Panc1 (cell line): Measurements from ENCODE around the gene NGEF. TPM values are rescaled to one million over a fixed set of nuclear protein-coding genes. Genes with fewer than 3 reads are reported as not detected.
A peak's percentile ranks its signal among the peaks of the same experiment; 100 is the strongest.
"Not testable (repeated sequence)": the region's sequence is repeated elsewhere in the genome, so short reads cannot be mapped to it uniquely, and the experiment has no call there.

ENCODE experiments used
- ATAC-seq: fragments of 200-7000 bp; cut with Tn5 transposase; 2 replicates; pipeline ENCODE4 v1.9.1; 2020; ENCODE audit warnings: mild to moderate bottlenecking, moderate library complexity
- BruUV-seq: library from RNA; stranded (reverse); fragments of 400-500 nt; replicated peaks from 2 replicates; lab custom pipeline; 2021; lab: Mats Ljungman, UMichigan
- CTCF ChIA-PET: fragments of 300-600 bp; sonication (Branson Sonifier 250); formaldehyde crosslinking; loops from one replicate; lab custom pipeline; 2022; ENCODE audit warnings: antibody characterized with exemption; lab: Charles Lee
- POLR2A ChIA-PET: fragments of 300-600 bp; sonication (Branson Sonifier 250); formaldehyde crosslinking; loops from one replicate; lab custom pipeline; 2022; ENCODE audit warnings: antibody characterized with exemption; lab: Charles Lee
- DNase-seq: peaks from one replicate; pipeline ENCODE4 v3.0.0-alpha.2; 2010; ENCODE audit warnings: low read depth, low spot score
- H3K27ac ChIP-seq: 2 replicates; pipeline ENCODE4 v1.5.1; 2011; ENCODE audit warnings: mild to moderate bottlenecking, low read length, inconsistent platforms
- H3K27me3 ChIP-seq: fragments of 200-500 bp; sonication (Bioruptor generic); 2 replicates; pipeline ENCODE4 v1.6.0; 2014; ENCODE audit warnings: low read length, inconsistent platforms; ENCODE audit not compliant: control insufficient read depth, insufficient read depth
- H3K36me3 ChIP-seq: fragments of 200-500 bp; sonication (Bioruptor generic); 2 replicates; pipeline ENCODE4 v1.5.1; 2014; ENCODE audit warnings: inconsistent platforms, mild to moderate bottlenecking, low read length, moderate library complexity; ENCODE audit not compliant: control insufficient read depth, insufficient read depth
- H3K4me1 ChIP-seq: 2 replicates; pipeline ENCODE4 v1.5.1; 2011; ENCODE audit warnings: inconsistent platforms, mild to moderate bottlenecking, low read length, moderate library complexity; ENCODE audit not compliant: control insufficient read depth, insufficient read depth
- H3K4me3 ChIP-seq, 2 experiments: 2 replicates each; pipeline ENCODE4 v1.5.1; 2011 to 2012; ENCODE audit warnings: low read depth in 2 of 2, low read length in 2 of 2, mild to moderate bottlenecking in 2 of 2, inconsistent platforms in 1 of 2, moderate library complexity in 1 of 2
- H3K9me3 ChIP-seq: fragments of 200-500 bp; sonication (Bioruptor generic); 2 replicates; pipeline ENCODE4 v1.5.1; 2014; ENCODE audit warnings: low read depth, mild to moderate bottlenecking, inconsistent platforms, low read length, moderate library complexity; ENCODE audit not compliant: control insufficient read depth, insufficient read depth
- CTCF ChIP-seq: fragments of 450-650 bp; IDR thresholded peaks from 2 replicates; pipeline ENCODE4 v1.5.1; 2017; ENCODE audit warnings: mild to moderate bottlenecking
- POLR2AphosphoS5 ChIP-seq: IDR thresholded peaks from 2 replicates; pipeline ENCODE4 v1.6.1; 2012; ENCODE audit warnings: mild to moderate bottlenecking, low read depth, low read length, moderate library complexity
- REST ChIP-seq, 2 experiments: IDR thresholded peaks; 2 replicates each; pipeline ENCODE4 v1.6.1; 2011 to 2012; ENCODE audit warnings: low read depth in 2 of 2, control low read depth in 1 of 2, low read length in 1 of 2, mild to moderate bottlenecking in 1 of 2, moderate library complexity in 1 of 2; ENCODE audit not compliant: insufficient read depth in 1 of 2
- SIN3A ChIP-seq: IDR thresholded peaks from 2 replicates; pipeline ENCODE4 v1.6.1; 2012; ENCODE audit warnings: low read depth, mild to moderate bottlenecking, low read length, moderate library complexity, borderline replicate concordance; ENCODE audit not compliant: insufficient read depth
- TCF7L2 ChIP-seq: IDR thresholded peaks from 2 replicates; pipeline ENCODE4 v1.6.1; 2011; ENCODE audit warnings: mild to moderate bottlenecking, low read depth, low read length, inconsistent platforms
- in situ Hi-C: cut with HindIII; loops from 2 replicates; pipeline ENCODE4 v1.10.0; 2016; ENCODE audit warnings: low sequenced_read_pairs, low pct_unique_long_range_greater_than_20kb
- intact Hi-C: fragments of 100-400 bp; cut with micrococcal nuclease; formaldehyde crosslinking; loops from one replicate; pipeline ENCODE4 v1.10.0; 2022; ENCODE audit not compliant: unreplicated experiment
- total RNA-seq: library from RNA; stranded (reverse); gene quantifications from one replicate; pipeline ENCODE4 v1.2.1, GENCODE V29; 2021; ENCODE audit not compliant: unreplicated experiment

NGEF gene
- total RNA-seq, 1 experiment from 2014 or later, result 17.8 TPM

GRCh38 chr2:232908695-232909094, 104.4 kb downstream of the NGEF start:
- peak overlapping the region; percentile 34; the same call in 1 of the 2 replicates for H3K27ac ChIP-seq
- ATAC-seq (no peak), DNase-seq (no peak)
- no peak for TF ChIP-seq REST (IDR thresholded peaks at IDR 0.05; ENCODE audit: insufficient read depth in 1 of 2, low read depth in 2 of 2, low read length in 1 of 2)
- no peak for TF ChIP-seq SIN3A
- no peak for TF ChIP-seq CTCF
- no peak for TF ChIP-seq POLR2AphosphoS5
- no peak for TF ChIP-seq TCF7L2
- intact Hi-C loops (no loop called here), in situ Hi-C loops (no loop called here)
- H3K36me3 ChIP-seq, result no peaks in the 10 kb centered on the region
- H3K9me3 ChIP-seq, result peaks cover 24% of the 10 kb centered on the region
- H3K4me1 ChIP-seq, result peaks cover 8% of the 10 kb centered on the region
- no peaks in the 10 kb centered on the region for H3K27me3 ChIP-seq
- CTCF ChIA-PET, result no interaction called here
- no peak overlapping the region for H3K4me3 ChIP-seq
- no TSS peak for BruUV-seq
- POLR2A ChIA-PET, result no interaction called here

- H3K27me3 ChIP-seq, intact Hi-C loops, H3K36me3 ChIP-seq, CTCF ChIA-PET, in situ Hi-C loops, H3K4me3 ChIP-seq, POLR2A ChIA-PET, BruUV-seq, ATAC-seq, DNase-seq: not testable (repeated sequence)
- H3K9me3 ChIP-seq, result peaks cover 21% of the 10 kb centered on the region
- H3K27ac ChIP-seq, result peak overlapping the region; percentile 73
- H3K4me1 ChIP-seq, result peaks cover 18% of the 10 kb centered on the region
Observed at GRCh38 chr2:232907718-232908085, 105.4 kb downstream of the NGEF start.

GRCh38 chr2:232906867-232907717, 106.0 kb downstream of the NGEF start:
- DNase-seq, ATAC-seq, H3K36me3 ChIP-seq, in situ Hi-C loops, BruUV-seq, intact Hi-C loops, H3K4me3 ChIP-seq, POLR2A ChIA-PET, H3K27me3 ChIP-seq: not testable (repeated sequence)
- Histone ChIP-seq H3K9me3 (peaks cover 15% of the 10 kb centered on the region; the same call in 1 of the 2 replicates), H3K27ac (peak overlapping the region; percentile 73), H3K4me1 (peaks cover 24% of the 10 kb centered on the region)
- CTCF ChIA-PET, result interaction anchor here (0.7 kb wide), 2 partner anchors 8 to 176 kb away, joined by 4 to 5 read pairs; no protein-coding TSS in a partner anchor
